GM18519 (cell line): Measurements from ENCODE around the gene MGAT4D.
"Not testable (repeated sequence)": the region's sequence is repeated elsewhere in the genome, so short reads cannot be mapped to it uniquely, and the experiment has no call there.

Experiments
- ATAC-seq: cut with Tn5 transposase; IDR thresholded peaks from one replicate; pipeline ENCODE4 v1.9.1; 2021; ENCODE audit warnings: mild to moderate bottlenecking, moderate library complexity; ENCODE audit not compliant: unreplicated experiment, low FRiP score

The MGAT4D gene

DNA sequence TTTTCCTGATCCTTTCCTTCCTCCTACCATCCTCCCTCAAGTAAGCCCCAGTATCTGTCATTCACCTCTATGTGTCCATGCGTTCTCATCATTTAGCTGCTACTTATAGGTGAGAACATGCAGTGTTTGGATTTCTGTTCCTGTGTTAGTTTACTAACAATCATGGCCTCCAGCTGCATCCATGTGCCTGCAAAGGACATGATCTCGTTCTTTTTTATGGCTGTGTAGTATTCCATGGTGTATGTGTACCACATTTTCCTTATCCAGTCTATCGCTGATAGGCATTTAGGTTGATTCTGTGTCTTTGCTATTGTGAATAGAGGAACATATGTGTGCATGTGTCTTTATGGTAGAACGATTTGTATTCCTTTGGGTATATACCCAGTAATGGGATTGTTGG, 53.7 kb downstream of the MGAT4D start:
- not testable (repeated sequence) for ATAC-seq

- no peak for ATAC-seq
Observed at GRCh38 chr4:140439644-140440142, 58.4 kb downstream of the MGAT4D start.

GRCh38 chr4:140427919-140428471, 70.1 kb downstream of the MGAT4D start:
- no peak for ATAC-seq

DNA sequence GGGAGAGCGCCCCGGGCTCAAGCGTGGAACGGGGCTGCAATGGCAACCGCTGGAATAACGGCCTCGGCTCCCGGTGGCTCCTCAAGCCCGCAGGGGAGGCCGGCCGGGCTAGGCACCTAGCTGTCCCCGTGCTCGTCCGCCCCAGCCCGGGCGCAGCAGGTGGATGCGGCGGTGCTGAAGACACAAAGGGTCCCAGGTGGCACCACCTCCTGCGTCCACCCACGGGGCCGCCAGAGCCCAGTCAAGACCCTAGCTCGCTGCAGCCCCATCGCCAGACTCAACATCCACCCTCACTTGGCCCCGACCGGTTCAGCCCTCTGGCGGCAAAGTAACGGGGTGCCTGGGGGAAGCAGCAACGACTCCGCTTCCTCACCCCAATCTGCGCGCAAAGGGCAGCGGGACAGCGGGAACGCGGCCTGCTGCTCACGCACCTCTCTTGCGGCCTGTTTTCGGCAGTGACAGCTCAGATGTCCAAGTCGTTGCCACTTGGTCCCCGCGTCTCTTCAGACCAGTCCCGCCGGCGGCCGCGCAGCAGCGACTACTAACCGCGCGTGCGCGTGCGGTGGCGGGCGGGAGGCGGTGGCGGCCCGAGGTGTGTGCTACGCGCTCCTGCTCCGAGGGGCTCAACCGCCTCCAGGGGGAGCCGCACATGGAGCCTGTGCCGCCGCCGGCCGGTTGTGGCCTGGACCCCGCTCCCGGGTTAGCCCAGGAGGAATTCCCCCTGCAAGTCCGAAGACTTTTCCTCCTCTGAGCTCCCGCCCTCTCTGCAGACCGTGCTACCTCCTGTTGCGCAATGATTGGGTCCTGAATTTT, 70.8 kb downstream of the MGAT4D start, which contains the start of gene CLGN:
Gene CLGN (minus strand): TSS at position 543 of the 813 bp plus-strand sequence. CDS start 14,570 bp downstream, outside the sequence.
- peak; percentile 84 for ATAC-seq

GRCh38 chr4:140426610-140427105, 71.4 kb downstream of the MGAT4D start:
- ATAC-seq, result no peak

DNA sequence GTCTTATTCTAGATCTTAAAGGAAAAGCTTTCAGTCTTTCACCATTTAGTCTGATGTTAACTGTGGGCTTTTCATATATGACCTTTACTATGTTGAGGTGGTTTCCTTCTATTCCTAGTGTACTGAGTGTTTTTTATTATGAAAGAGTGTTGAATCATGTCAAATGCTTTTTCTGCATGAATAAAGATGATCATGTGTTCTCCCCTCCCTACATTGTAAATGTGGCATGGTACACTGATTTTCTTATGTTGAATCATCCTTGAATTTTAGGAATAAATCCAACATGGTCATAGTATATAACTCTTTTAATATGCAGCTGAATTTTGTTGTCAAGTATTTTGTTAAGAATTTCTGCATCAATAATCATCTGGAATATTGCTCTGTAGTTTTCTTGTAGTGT, 75.0 kb downstream of the MGAT4D start:
- ATAC-seq, result no peak

DNA sequence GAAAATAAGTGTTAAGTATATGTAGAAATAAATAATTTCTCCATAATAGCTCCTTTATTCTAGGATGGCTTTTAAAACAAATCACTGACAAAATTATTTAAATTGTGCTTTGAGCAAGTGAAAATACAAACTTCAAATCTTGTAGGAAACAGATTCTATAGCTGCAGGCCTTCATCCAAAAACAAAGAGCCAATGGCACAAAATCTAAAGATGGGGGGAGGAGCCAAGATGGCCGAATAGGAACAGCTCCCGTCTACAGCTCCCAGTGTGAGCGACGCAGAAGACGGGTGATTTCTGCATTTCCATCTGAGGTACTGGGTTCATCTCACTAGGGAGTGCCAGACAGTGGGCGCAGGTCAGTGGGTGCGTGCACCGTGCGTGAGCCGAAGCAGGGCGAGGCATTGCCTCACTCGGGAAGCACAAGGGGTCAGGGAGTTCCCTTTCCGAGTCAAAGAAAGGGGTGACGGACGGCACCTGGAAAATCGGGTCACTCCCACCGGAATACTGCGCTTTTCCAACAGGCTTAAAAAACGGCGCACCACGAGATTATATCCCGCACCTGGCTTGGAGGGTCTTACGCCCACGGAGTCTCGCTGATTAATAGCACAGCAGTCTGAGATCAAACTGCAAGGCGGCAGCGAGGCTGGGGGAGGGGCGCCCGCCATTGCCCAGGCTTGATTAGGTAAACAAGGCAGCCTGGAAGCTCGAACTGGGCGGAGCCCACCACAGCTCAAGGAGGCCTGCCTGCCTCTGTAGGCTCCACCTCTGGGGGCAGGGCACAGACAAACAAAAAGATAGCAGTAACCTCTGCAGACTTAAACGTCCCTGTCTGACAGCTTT, 84.7 kb downstream of the MGAT4D start:
- ATAC-seq, result not testable (repeated sequence)

GRCh38 chr4:140408974-140409373, 89.1 kb downstream of the MGAT4D start:
- no peak for ATAC-seq

- ATAC-seq, result no peak
Observed at GRCh38 chr4:140406292-140406691, 91.8 kb downstream of the MGAT4D start.

GRCh38 chr4:140400111-140400510, 98.0 kb downstream of the MGAT4D start:
- no peak for ATAC-seq

DNA sequence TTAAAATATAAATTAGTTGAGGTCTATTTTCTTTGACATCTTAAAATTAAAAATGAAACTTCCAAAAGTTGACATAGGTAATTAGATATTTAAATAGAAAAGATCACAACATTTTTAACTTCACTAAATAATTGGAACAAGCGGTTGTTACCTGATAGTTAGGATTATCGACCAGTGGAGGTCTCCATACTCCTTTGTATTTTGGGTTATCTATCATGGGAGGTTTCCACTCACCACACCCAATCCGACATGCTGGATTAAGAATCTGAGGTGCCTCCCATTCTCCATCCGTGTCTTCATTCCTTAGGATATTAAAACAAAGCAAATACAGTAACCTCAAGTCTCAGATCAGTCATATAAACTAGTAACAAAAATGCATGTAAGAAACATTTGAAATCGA, 102.4 kb downstream of the MGAT4D start:
- ATAC-seq, result no peak
